SKM-1 treated with dmso at 0.1 percent for 144 hours (cell line): ENCODE measurements around the gene LPCAT3.

ENCODE experiments used
- DNase-seq: peaks from one replicate; lab custom pipeline; 2025; ENCODE audit not compliant: unreplicated experiment; lab: John Stamatoyannopoulos, UW

The LPCAT3 gene

GRCh38 chr12:7001921-7002591, 16.2 kb downstream of the LPCAT3 start:
- no peak for DNase-seq

- no peak for DNase-seq
Observed at GRCh38 chr12:6998715-6999451, 19.4 kb downstream of the LPCAT3 start.

- DNase-seq = no peak
Observed at GRCh38 chr12:6996040-6996441, 22.2 kb downstream of the LPCAT3 start.

- no peak for DNase-seq
Observed at GRCh38 chr12:6987956-6988553, 30.2 kb downstream of the LPCAT3 start.

- no peak for DNase-seq
Observed at GRCh38 chr12:6982532-6982931, 35.7 kb downstream of the LPCAT3 start.

GRCh38 chr12:6981152-6982052, 36.9 kb downstream of the LPCAT3 start:
- no peak for DNase-seq

- no peak for DNase-seq
Observed at GRCh38 chr12:6980740-6981139, 37.5 kb downstream of the LPCAT3 start.

- no peak for DNase-seq
Observed at GRCh38 chr12:6980075-6980474, 38.2 kb downstream of the LPCAT3 start.

- no peak for DNase-seq
Observed at GRCh38 chr12:6979453-6979852, 38.8 kb downstream of the LPCAT3 start.

- no peak for DNase-seq
Observed at GRCh38 chr12:6979021-6979420, 39.3 kb downstream of the LPCAT3 start.

- no peak for DNase-seq
Observed at GRCh38 chr12:6978611-6979011, 39.7 kb downstream of the LPCAT3 start.

- no peak for DNase-seq
Observed at GRCh38 chr12:6978188-6978587, 40.1 kb downstream of the LPCAT3 start.

- no peak for DNase-seq
Observed at GRCh38 chr12:6977653-6978052, 40.6 kb downstream of the LPCAT3 start.

GRCh38 chr12:6975297-6976032, 42.8 kb downstream of the LPCAT3 start:
- no peak for DNase-seq

GRCh38 chr12:6974180-6974579, 44.1 kb downstream of the LPCAT3 start:
- DNase-seq = no peak

- no peak for DNase-seq
Observed at GRCh38 chr12:6970096-6970527, 48.2 kb downstream of the LPCAT3 start.

- DNase-seq = no peak
Observed at GRCh38 chr12:6968426-6968825, 49.9 kb downstream of the LPCAT3 start.

- DNase-seq = no peak
Observed at GRCh38 chr12:6967651-6968100, 50.6 kb downstream of the LPCAT3 start.

GRCh38 chr12:6966351-6966750, 51.9 kb downstream of the LPCAT3 start:
- no peak for DNase-seq

- no peak for DNase-seq
Observed at GRCh38 chr12:6965714-6966113, 52.6 kb downstream of the LPCAT3 start.
